Natural killer cell (primary cell): ENCODE data around the gene CFAP58. TPM values are rescaled to one million over a fixed set of nuclear protein-coding genes. Genes with fewer than 3 reads are reported as not detected.

Experiments
- ATAC-seq, 3 donors: fragments of 150-1000 bp in 2 of 3; fragments of 200-7000 bp in 1 of 3; cut with Tn5 transposase; 1 replicate in 1 of 3; 2 replicates in 2 of 3; pipeline ENCODE4 v1.10.0; 2021; ENCODE audit warnings: mild to moderate bottlenecking in 2 of 3, moderate library complexity in 2 of 3
- DNase-seq, 2 donors: peaks; one replicate each; pipeline versions ENCODE4 v3.0.0 to v3.0.0-alpha.2; 2013 to 2021; ENCODE audit warnings: mixed read lengths in 1 of 2
- H3K27ac ChIP-seq: one replicate; pipeline ENCODE4 v1.5.1; 2013; ENCODE audit warnings: mild to moderate bottlenecking, low read length
- H3K27me3 ChIP-seq: one replicate; pipeline ENCODE4 v1.6.1; 2013; ENCODE audit warnings: low read length; ENCODE audit not compliant: control insufficient read depth, insufficient read depth
- H3K36me3 ChIP-seq: one replicate; pipeline ENCODE4 v1.6.1; 2013; ENCODE audit warnings: low read length; ENCODE audit not compliant: control insufficient read depth, insufficient read depth
- H3K4me1 ChIP-seq: one replicate; pipeline ENCODE4 v1.6.1; 2013; ENCODE audit warnings: low read length; ENCODE audit not compliant: control insufficient read depth, insufficient read depth
- H3K4me3 ChIP-seq: one replicate; pipeline ENCODE4 v1.5.1; 2013; ENCODE audit warnings: low read length
- H3K9me3 ChIP-seq: one replicate; pipeline ENCODE4 v1.6.1; 2013; ENCODE audit warnings: low read length; ENCODE audit not compliant: control insufficient read depth, insufficient read depth
- H3K27ac Mint-ChIP-seq, 2 donors: one replicate each; pipeline ENCODE4 v1.8.0; 2022; ENCODE audit warnings: mild to moderate bottlenecking in 2 of 2, mixed read lengths in 2 of 2, moderate library complexity in 1 of 2
- H3K27me3 Mint-ChIP-seq, 2 donors: one replicate each; pipeline ENCODE4 v1.8.0; 2022; ENCODE audit warnings: low read depth in 2 of 2, mixed read lengths in 2 of 2
- H3K36me3 Mint-ChIP-seq: one replicate; pipeline ENCODE4 v1.8.0; 2022; ENCODE audit warnings: mixed read lengths
- H3K4me1 Mint-ChIP-seq, 2 donors: one replicate each; pipeline ENCODE4 v1.8.0; 2022; ENCODE audit warnings: mixed read lengths in 2 of 2
- H3K4me3 Mint-ChIP-seq: one replicate; pipeline ENCODE4 v1.8.0; 2022; ENCODE audit warnings: mild to moderate bottlenecking, moderate library complexity, mixed read lengths
- H3K9me3 Mint-ChIP-seq, 2 donors: one replicate each; pipeline ENCODE4 v1.8.0; 2022; ENCODE audit warnings: mixed read lengths in 2 of 2
- WGBS: methylation state at CpG from one replicate; pipeline ENCODE4 v1.1.7; 2013; ENCODE audit warnings: missing lambda C conversion rate; ENCODE audit not compliant: insufficient coverage; 5-methylcytosine and 5-hydroxymethylcytosine counted together
- intact Hi-C: fragments of 100-400 bp; cut with micrococcal nuclease; formaldehyde crosslinking; loops from one replicate; pipeline ENCODE4 v1.14.2; 2022
- total RNA-seq, 4 donors: library from RNA; stranded (reverse); fragments of 120-200 nt in 1 of 4; gene quantifications; one replicate each; pipeline versions ENCODE4 v1.2.3 to v1.2.4, GENCODE V29; 2013 to 2022
- TF ChIP-seq, protein P1 (sequence below): fragments of 200-600 bp; IDR thresholded peaks from one replicate; pipeline ENCODE4 v1.8.0; 2022; ENCODE audit warnings: antibody characterized with exemption

Gene CFAP58
- total RNA-seq, 3 donors from 2014 or later (not counting 1 experiment from before 2014, with no cell fraction given): 0.07 to 0.15 (median 0.11) TPM

DNA sequence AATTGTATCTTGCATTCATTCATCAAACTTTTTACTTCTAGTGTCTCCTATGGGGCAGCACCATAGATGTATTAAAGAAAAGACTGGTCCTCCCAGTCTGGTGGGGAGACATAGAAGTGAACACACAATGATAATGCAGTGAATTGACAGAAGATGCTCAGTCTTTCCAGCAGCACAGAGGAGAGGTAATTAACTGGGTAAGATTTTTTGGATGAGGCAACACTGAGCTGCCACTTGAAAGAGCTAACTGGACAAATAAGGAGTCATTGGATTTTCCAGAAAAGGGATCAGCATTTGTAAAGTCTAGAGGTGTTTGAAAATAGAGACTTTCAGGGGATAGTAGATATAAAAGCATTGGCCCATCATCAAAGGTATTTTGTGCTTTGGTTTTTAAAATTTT is 8.1 kb upstream of the CFAP58 start:
- Histone ChIP-seq H3K4me3 (no peak overlapping the region), H3K4me1 (peaks cover 15% of the 10 kb centered on the region), H3K27ac (no peak overlapping the region), H3K27me3 (no peaks in the 10 kb centered on the region), H3K36me3 (no peaks in the 10 kb centered on the region), H3K9me3 (no peaks in the 10 kb centered on the region)
- intact Hi-C loops: no loop called here
- no peak for ATAC-seq
- DNase-seq: no peak
- no peaks in the 10 kb centered on the region for H3K27me3 Mint-ChIP-seq
- peaks cover 2 to 5% of the 10 kb centered on the region in 2 donors for H3K9me3 Mint-ChIP-seq
- no peaks in the 10 kb centered on the region for H3K36me3 Mint-ChIP-seq
- H3K4me1 Mint-ChIP-seq: peaks cover 13 to 18% of the 10 kb centered on the region in 2 donors
- H3K27ac Mint-ChIP-seq: peak overlapping the region; percentile 80 to 86
- TF ChIP-seq, protein P1, sequence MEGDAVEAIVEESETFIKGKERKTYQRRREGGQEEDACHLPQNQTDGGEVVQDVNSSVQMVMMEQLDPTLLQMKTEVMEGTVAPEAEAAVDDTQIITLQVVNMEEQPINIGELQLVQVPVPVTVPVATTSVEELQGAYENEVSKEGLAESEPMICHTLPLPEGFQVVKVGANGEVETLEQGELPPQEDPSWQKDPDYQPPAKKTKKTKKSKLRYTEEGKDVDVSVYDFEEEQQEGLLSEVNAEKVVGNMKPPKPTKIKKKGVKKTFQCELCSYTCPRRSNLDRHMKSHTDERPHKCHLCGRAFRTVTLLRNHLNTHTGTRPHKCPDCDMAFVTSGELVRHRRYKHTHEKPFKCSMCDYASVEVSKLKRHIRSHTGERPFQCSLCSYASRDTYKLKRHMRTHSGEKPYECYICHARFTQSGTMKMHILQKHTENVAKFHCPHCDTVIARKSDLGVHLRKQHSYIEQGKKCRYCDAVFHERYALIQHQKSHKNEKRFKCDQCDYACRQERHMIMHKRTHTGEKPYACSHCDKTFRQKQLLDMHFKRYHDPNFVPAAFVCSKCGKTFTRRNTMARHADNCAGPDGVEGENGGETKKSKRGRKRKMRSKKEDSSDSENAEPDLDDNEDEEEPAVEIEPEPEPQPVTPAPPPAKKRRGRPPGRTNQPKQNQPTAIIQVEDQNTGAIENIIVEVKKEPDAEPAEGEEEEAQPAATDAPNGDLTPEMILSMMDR: no peak
- no peak overlapping the region for H3K4me3 Mint-ChIP-seq

DNA sequence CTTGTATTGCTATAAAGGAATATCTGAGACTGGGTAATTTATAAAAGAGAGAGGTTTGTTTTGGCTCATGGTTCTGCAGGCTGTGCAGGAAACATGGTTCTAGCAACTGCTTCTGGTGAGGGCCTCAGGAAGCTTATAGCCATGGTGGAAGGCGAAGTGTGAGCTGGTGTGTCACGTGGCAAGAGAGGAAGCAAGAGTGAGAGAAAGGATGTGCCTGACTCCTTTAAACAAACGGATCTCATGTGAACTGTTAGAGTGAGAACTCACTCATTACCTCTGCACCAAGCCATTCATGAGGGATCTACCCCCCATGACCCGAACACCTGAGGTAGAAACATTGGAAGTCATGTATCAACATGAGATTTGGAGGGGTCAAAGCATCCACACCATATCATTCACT is 7.7 kb upstream of the CFAP58 start:
- TF ChIP-seq, protein P1: no peak
- peaks cover 19% of the 10 kb centered on the region for H3K4me1 ChIP-seq
- 31% methylated on average over 3 of the region's 4 CpGs for WGBS
- no peaks in the 10 kb centered on the region for H3K27me3 ChIP-seq
- no peaks in the 10 kb centered on the region for H3K9me3 ChIP-seq
- H3K27ac ChIP-seq: peak overlapping the region; percentile 36
- Mint-ChIP-seq H3K4me1 (peaks cover 13 to 18% of the 10 kb centered on the region in 2 donors), H3K27ac (peak overlapping the region; percentile 80 to 86), H3K4me3 (peak overlapping the region; percentile 50), H3K9me3 (peaks cover 2 to 5% of the 10 kb centered on the region in 2 donors), H3K36me3 (no peaks in the 10 kb centered on the region), H3K27me3 (no peaks in the 10 kb centered on the region)
- ATAC-seq: peak; percentile 63 to 73 (median 69)
- peak in 1 of 2 donors; percentile 45 for DNase-seq
- H3K36me3 ChIP-seq: no peaks in the 10 kb centered on the region
- H3K4me3 ChIP-seq: no peak overlapping the region
- intact Hi-C loops: no loop called here

DNA sequence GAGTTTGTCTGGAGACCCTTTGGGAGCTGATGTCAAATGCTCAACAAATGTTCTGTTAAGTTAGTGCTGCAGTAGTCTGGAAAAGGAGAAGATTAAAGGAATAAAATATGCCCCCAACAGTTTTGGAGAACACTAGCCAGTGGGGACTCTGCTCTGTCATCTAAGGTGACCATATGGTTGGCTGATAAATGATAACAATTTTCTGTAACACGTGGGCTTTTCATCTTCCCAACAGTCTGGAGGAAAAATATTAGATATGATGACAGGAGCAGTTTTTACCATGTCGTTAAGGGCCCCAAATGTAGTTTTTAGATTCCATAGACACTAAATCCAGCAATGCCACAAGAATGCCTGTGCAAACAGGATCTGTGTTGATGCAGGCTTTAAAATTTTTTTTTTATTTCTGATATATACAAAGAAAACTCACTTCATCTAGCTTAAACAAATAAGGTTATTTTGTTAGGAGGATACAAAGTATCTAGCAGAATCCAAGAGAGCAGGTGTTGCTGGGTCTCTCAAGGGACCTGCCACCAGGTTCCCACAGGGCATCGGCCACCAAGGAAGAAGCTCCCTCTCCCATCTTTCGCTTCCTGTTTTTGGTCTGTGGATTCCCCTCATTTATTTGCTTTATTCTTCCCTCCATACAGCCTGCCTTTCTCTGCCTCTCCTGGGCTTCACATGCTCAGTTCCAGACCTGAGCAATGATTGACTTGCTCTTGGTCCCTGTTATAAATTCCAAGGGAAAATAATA is 6.2 kb upstream of the CFAP58 start:
- DNase-seq: no peak
- no peak overlapping the region for H3K27ac ChIP-seq
- H3K4me3 Mint-ChIP-seq: no peak overlapping the region
- H3K9me3 Mint-ChIP-seq: peaks cover 2 to 5% of the 10 kb centered on the region in 2 donors
- H3K4me3 ChIP-seq: no peak overlapping the region
- intact Hi-C loops: no loop called here
- no peaks in the 10 kb centered on the region for H3K9me3 ChIP-seq
- TF ChIP-seq, protein P1: no peak
- H3K36me3 Mint-ChIP-seq: no peaks in the 10 kb centered on the region
- no peaks in the 10 kb centered on the region for H3K27me3 Mint-ChIP-seq
- 74% methylated on average over 4 of the region's 4 CpGs for WGBS
- H3K4me1 ChIP-seq: peaks cover 25% of the 10 kb centered on the region
- no peak for ATAC-seq
- H3K27ac Mint-ChIP-seq: no peak overlapping the region
- peaks cover 18 to 27% of the 10 kb centered on the region in 2 donors for H3K4me1 Mint-ChIP-seq
- H3K27me3 ChIP-seq: no peaks in the 10 kb centered on the region
- H3K36me3 ChIP-seq: no peaks in the 10 kb centered on the region

- H3K36me3 Mint-ChIP-seq: no peaks in the 10 kb centered on the region
- peaks cover 18 to 31% of the 10 kb centered on the region in 2 donors for H3K4me1 Mint-ChIP-seq
- 91% methylated on average over 2 of the region's 2 CpGs for WGBS
- Histone ChIP-seq H3K4me1 (peaks cover 33% of the 10 kb centered on the region), H3K36me3 (no peaks in the 10 kb centered on the region), H3K27me3 (no peaks in the 10 kb centered on the region), H3K27ac (no peak overlapping the region), H3K9me3 (no peaks in the 10 kb centered on the region), H3K4me3 (no peak overlapping the region)
- no peak overlapping the region for H3K27ac Mint-ChIP-seq
- no peak overlapping the region for H3K4me3 Mint-ChIP-seq
- peaks cover 2 to 5% of the 10 kb centered on the region in 2 donors for H3K9me3 Mint-ChIP-seq
- DNase-seq (no peak), ATAC-seq (no peak)
- intact Hi-C loops: no loop called here
- TF ChIP-seq, protein P1: no peak
- H3K27me3 Mint-ChIP-seq: no peaks in the 10 kb centered on the region
Measured at GRCh38 chr10:104348601-104349000, 5.0 kb upstream of the CFAP58 start.
